Lower lobe of right lung (tissue), 2 donors: ENCODE results near the gene VSTM4. TPM values are rescaled to one million over a fixed set of nuclear protein-coding genes. Genes with fewer than 3 reads are reported as not detected.

Experiments used
- ATAC-seq, 2 donors: fragments of 200-7000 bp; cut with Tn5 transposase; one replicate each; pipeline ENCODE4 v1.9.1; 2020 to 2022; ENCODE audit warnings: mild to moderate bottlenecking in 2 of 2, moderate library complexity in 2 of 2
- DNase-seq: peaks from one replicate; pipeline ENCODE4 v3.0.0-alpha.2; 2020
- H3K27ac ChIP-seq: fragments of 200-600 bp; one replicate; pipeline ENCODE4 v1.8.0; 2022
- H3K27me3 ChIP-seq: fragments of 200-600 bp; one replicate; pipeline ENCODE4 v1.8.0; 2022; ENCODE audit warnings: low read depth
- H3K36me3 ChIP-seq: fragments of 200-600 bp; one replicate; pipeline ENCODE4 v1.8.0; 2022; ENCODE audit warnings: mild to moderate bottlenecking
- H3K4me1 ChIP-seq: fragments of 200-600 bp; one replicate; pipeline ENCODE4 v1.8.0; 2022
- H3K4me3 ChIP-seq: fragments of 200-600 bp; one replicate; pipeline ENCODE4 v1.8.0; 2022; ENCODE audit warnings: mild to moderate bottlenecking
- H3K9me3 ChIP-seq: fragments of 200-600 bp; one replicate; pipeline ENCODE4 v1.8.0; 2022
- CTCF ChIP-seq: fragments of 200-600 bp; IDR thresholded peaks from one replicate; pipeline ENCODE4 v1.8.0; 2022; ENCODE audit warnings: antibody characterized with exemption, mild to moderate bottlenecking
- intact Hi-C: fragments of 100-400 bp; cut with DNase I; formaldehyde crosslinking; loops from one replicate; pipeline ENCODE4 v1.11.0; 2022
- total RNA-seq: library from RNA; stranded (reverse); fragmentation: NEBNext Ultra II Directional; extraction: Animal tissue kit (Norgen Biotek cat#: 25700); gene quantifications from one replicate; pipeline ENCODE4 v1.2.1, GENCODE V29; 2021
- donor health status: DM: no; HTN: yes; CAD: no; lungs with severe emphysema.

Gene VSTM4
- total RNA-seq, 1 donor from 2014 or later, result 18.7 TPM

GRCh38 chr10:49151025-49151445 is 35.7 kb upstream of the VSTM4 start:
- ATAC-seq, result no peak

GRCh38 chr10:49150426-49150825 is 35.1 kb upstream of the VSTM4 start:
- Histone ChIP-seq H3K27ac (no peak overlapping the region), H3K9me3 (peaks cover 8% of the 10 kb centered on the region), H3K27me3 (no peaks in the 10 kb centered on the region), H3K4me1 (no peaks in the 10 kb centered on the region), H3K4me3 (no peak overlapping the region), H3K36me3 (no peaks in the 10 kb centered on the region)
- DNase-seq (no peak), ATAC-seq (no peak)
- intact Hi-C loops, result no loop called here
- no peak for TF ChIP-seq CTCF

More at GRCh38 chr10:49151025-49151445, 35.7 kb upstream of the VSTM4 start:
- no peak for DNase-seq
- peaks cover 8% of the 10 kb centered on the region for H3K9me3 ChIP-seq
- no peaks in the 10 kb centered on the region for H3K36me3 ChIP-seq
- H3K27me3 ChIP-seq, result no peaks in the 10 kb centered on the region
- intact Hi-C loops, result no loop called here
- H3K4me1 ChIP-seq, result no peaks in the 10 kb centered on the region
- H3K27ac ChIP-seq, result no peak overlapping the region
- H3K4me3 ChIP-seq, result no peak overlapping the region
- TF ChIP-seq CTCF, result no peak

- ATAC-seq, result no peak
- H3K27ac ChIP-seq, result no peak overlapping the region
Measured at GRCh38 chr10:49149881-49150280, 34.6 kb upstream of the VSTM4 start.

GRCh38 chr10:49144058-49144720 is 28.9 kb upstream of the VSTM4 start:
- Histone ChIP-seq H3K4me3 (no peak overlapping the region), H3K4me1 (peaks cover 11% of the 10 kb centered on the region), H3K27me3 (no peaks in the 10 kb centered on the region), H3K9me3 (peaks cover 8% of the 10 kb centered on the region), H3K36me3 (no peaks in the 10 kb centered on the region), H3K27ac (no peak overlapping the region)
- intact Hi-C loops, result no loop called here
- DNase-seq, result no peak
- peak in 1 of 2 donors; percentile 60 for ATAC-seq
- no peak for TF ChIP-seq CTCF

More at GRCh38 chr10:49149881-49150280, 34.6 kb upstream of the VSTM4 start:
- Histone ChIP-seq H3K4me1 (no peaks in the 10 kb centered on the region), H3K9me3 (peaks cover 8% of the 10 kb centered on the region), H3K36me3 (no peaks in the 10 kb centered on the region), H3K4me3 (no peak overlapping the region), H3K27me3 (no peaks in the 10 kb centered on the region)
- TF ChIP-seq CTCF, result no peak
- intact Hi-C loops, result no loop called here
- no peak for DNase-seq

- no peak overlapping the region for H3K27ac ChIP-seq
- H3K4me1 ChIP-seq, result peaks cover 11% of the 10 kb centered on the region
Measured at GRCh38 chr10:49143249-49143648, 27.9 kb upstream of the VSTM4 start.

More at GRCh38 chr10:49143249-49143648, 27.9 kb upstream of the VSTM4 start:
- intact Hi-C loops, result no loop called here
- no peak overlapping the region for H3K4me3 ChIP-seq
- no peaks in the 10 kb centered on the region for H3K27me3 ChIP-seq
- TF ChIP-seq CTCF, result no peak
- ATAC-seq (no peak), DNase-seq (no peak)
- H3K36me3 ChIP-seq, result no peaks in the 10 kb centered on the region
- peaks cover 8% of the 10 kb centered on the region for H3K9me3 ChIP-seq
